ENCODE results near the gene MMAB. TPM values are rescaled to one million over a fixed set of nuclear protein-coding genes. Genes with fewer than 3 reads are reported as not detected.

The MMAB gene
- total RNA-seq, 3 donors from 2014 or later, result 33.1 to 49.3 (median 38.4) TPM

DNA sequence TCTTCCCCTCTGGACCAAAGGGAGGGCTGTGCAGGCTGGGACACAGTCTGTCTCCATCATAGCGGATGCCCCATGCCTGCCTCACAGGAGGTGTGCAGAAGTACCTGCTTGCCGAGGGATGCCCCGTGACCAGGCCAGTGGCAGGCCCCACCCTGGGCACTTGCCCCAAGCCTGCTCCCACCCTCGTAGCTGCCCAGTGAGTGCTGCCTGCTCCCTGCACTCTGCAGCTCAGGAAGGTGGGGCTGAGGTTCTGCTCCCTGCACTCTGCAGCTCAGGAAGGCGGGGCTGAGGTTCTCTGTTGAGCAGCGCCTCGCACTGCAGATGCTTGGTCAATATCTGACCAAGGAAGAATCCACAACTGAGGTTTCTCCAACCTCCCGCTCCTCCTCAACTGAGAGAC, 6.9 kb downstream of the MMAB start:
- no peak for ATAC-seq
- no peak overlapping the region for H3K4me3 Mint-ChIP-seq
- H3K36me3 Mint-ChIP-seq (ENCODE audit: insufficient read depth), result peaks cover 21% of the 10 kb centered on the region
- H3K4me1 Mint-ChIP-seq (ENCODE audit: low read depth), result no peaks in the 10 kb centered on the region
- no peaks in the 10 kb centered on the region for H3K9me3 Mint-ChIP-seq
- DNase-seq, result no peak
- H3K27me3 Mint-ChIP-seq (ENCODE audit: low read depth), result no peaks in the 10 kb centered on the region

DNA sequence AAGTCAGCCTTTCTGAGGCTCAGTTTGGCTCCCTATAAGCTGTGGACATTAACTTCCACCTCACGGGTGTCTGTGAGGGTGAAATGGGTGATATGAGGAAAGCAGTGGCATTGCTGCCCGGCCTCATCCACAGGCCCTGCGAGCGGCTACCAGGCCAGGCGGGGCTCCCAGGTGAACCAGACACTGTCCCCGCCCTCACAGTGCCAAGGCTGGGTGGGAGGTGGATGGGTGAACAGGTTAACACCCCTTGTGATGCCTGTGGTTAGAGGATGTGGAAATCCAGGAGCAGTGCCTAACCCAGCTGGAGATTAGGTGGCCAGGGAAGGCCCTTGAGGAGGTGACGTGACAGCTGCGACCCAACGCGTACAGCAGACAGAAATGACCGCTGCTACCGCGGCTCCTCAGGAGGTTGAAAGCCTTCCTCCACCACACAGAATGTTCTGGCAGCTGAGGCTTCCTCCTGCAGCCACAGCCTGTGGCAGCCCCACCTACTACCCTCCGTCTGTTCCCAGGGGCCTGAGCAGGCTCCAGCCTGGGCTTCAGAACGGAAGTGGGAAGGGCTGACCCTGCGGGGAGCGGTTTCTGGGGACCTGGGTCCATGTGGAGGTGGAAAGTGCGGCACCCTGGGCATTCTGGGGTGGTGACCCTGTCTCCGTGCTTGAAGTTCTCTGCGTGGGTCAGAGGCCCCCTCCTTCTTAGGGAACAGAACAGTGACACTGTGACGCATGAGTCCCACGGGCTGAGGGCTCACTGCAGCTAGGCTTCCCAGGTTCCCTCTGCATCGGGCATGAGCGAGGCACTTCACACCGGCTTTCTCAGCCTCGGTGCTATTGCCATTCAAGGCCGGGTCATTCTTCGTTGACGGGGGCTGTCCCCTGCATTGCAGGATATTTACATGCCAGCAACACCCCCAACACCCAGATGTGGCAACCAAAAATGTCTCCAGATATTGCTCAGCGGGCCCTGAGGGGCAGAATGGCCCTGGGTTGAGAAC, 9.7 kb downstream of the MMAB start:
- ATAC-seq, result no peak
- Mint-ChIP-seq H3K4me1 (ENCODE audit: low read depth) (no peaks in the 10 kb centered on the region), H3K9me3 (no peaks in the 10 kb centered on the region), H3K27me3 (ENCODE audit: low read depth) (no peaks in the 10 kb centered on the region), H3K4me3 (no peak overlapping the region), H3K36me3 (ENCODE audit: insufficient read depth) (peaks cover 20% of the 10 kb centered on the region)
- DNase-seq, result no peak

DNA sequence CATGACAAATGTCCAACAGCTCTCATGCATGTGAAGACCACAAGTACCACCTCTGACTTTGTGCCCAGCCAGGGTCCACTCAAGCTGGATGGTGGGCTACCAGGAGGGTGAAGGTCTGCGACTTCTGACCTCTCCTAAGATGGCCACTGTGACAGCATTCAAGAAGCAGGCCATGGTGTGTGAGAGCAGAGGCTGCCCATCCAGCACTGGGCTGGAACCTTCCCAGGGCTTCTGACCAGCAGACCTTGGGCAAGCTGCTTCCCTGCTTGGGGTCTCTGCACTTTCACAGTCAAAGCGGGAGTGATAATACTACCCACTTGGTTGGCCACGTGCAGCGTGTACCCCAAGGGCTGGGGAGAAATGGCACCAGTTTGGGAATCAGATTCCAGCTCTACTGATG, 10.4 kb downstream of the MMAB start:
- no peaks in the 10 kb centered on the region for H3K27me3 Mint-ChIP-seq (ENCODE audit: low read depth)
- no peaks in the 10 kb centered on the region for H3K4me1 Mint-ChIP-seq (ENCODE audit: low read depth)
- no peak for DNase-seq
- peaks cover 20% of the 10 kb centered on the region for H3K36me3 Mint-ChIP-seq (ENCODE audit: insufficient read depth)
- ATAC-seq, result no peak
- no peaks in the 10 kb centered on the region for H3K9me3 Mint-ChIP-seq
- H3K4me3 Mint-ChIP-seq, result no peak overlapping the region

DNA sequence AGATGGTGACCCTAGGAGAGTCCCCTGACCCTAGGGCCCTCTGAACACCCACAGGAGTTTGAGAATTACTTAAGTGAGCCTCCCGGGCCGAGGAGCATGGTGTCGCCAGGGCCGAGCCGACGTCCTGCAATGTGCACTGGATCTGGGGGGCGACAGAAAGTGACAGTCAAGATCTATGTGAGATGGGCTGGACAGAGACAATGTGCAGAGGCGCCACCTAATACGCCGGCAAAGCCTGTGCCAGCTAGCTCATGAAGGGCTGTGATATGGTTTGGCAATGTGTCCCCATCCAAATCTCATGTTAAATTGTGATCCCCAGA, 11.6 kb downstream of the MMAB start:
- ATAC-seq (no peak), DNase-seq (no peak)
- no peaks in the 10 kb centered on the region for H3K9me3 Mint-ChIP-seq
- no peaks in the 10 kb centered on the region for H3K4me1 Mint-ChIP-seq (ENCODE audit: low read depth)
- peaks cover 16% of the 10 kb centered on the region for H3K36me3 Mint-ChIP-seq (ENCODE audit: insufficient read depth)
- H3K4me3 Mint-ChIP-seq, result no peak overlapping the region
- no peaks in the 10 kb centered on the region for H3K27me3 Mint-ChIP-seq (ENCODE audit: low read depth)

DNA sequence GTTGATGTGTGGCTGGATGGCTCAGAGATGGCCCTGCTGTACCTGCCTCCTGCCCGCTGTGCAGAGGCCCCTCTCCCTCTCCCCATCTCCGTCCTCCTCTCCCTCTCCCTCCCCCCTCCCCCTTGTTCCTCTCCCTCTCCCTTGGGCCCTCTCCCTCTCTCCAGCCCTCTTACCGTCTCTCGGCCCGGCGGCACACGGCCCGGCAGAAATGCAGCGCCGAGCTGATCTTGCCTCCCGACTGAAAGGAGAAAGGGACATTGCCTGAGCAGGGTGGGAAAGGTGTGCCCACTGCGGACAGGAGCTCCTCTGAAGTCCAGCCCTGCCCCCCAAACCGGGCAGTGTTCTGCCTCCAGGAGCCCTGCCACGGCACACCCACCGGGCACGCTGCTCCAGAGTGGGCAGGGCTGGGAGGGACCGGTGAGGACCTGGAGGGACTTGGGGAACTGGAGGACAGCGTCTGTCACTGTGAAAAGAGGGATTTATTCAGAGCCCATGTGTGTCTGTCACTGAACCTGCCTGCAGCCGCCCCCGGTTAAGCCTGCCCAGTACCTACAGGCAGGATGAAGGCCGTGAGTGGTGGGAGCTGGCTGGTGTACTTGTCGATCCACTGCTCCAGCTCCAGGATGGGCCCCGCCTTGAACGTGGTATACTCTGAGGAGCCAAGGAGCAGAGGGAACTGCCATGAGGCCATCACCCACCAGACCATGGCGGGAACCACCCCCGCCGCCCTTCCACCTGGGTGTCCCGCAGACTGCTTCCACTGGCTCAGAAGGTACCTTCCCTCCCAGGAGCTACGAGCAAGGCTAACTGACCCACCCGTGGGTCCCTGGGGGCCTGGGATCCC, 12.2 kb downstream of the MMAB start:
- H3K27me3 Mint-ChIP-seq (ENCODE audit: low read depth), result no peaks in the 10 kb centered on the region
- H3K4me3 Mint-ChIP-seq, result no peak overlapping the region
- H3K4me1 Mint-ChIP-seq (ENCODE audit: low read depth), result no peaks in the 10 kb centered on the region
- peaks cover 19% of the 10 kb centered on the region for H3K36me3 Mint-ChIP-seq (ENCODE audit: insufficient read depth)
- H3K9me3 Mint-ChIP-seq, result no peaks in the 10 kb centered on the region
- ATAC-seq, result no peak
- DNase-seq, result no peak

DNA sequence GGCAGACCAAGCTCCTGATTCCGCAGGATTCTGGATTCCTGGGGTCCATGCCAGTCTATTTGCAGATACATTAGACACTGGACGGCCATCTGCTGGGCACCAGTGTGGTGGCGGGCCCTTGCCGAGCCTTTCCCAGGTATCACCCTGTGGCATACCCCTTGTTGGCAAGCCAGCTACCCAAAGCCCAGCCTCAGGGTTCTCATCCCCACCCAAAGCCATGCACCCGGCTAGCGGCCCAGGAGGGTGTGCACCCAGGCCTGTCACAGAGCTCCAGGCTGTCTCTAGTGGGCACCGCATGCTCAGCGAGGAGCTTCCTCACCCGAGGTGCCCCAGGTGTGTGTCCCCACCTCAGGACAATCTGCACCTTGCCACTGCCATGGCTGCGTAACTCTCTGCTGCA, 13.7 kb downstream of the MMAB start:
- no peaks in the 10 kb centered on the region for H3K9me3 Mint-ChIP-seq
- ATAC-seq, result no peak
- no peak overlapping the region for H3K4me3 Mint-ChIP-seq
- no peaks in the 10 kb centered on the region for H3K4me1 Mint-ChIP-seq (ENCODE audit: low read depth)
- DNase-seq, result no peak
- peaks cover 19% of the 10 kb centered on the region for H3K36me3 Mint-ChIP-seq (ENCODE audit: insufficient read depth)
- H3K27me3 Mint-ChIP-seq (ENCODE audit: low read depth), result no peaks in the 10 kb centered on the region

DNA sequence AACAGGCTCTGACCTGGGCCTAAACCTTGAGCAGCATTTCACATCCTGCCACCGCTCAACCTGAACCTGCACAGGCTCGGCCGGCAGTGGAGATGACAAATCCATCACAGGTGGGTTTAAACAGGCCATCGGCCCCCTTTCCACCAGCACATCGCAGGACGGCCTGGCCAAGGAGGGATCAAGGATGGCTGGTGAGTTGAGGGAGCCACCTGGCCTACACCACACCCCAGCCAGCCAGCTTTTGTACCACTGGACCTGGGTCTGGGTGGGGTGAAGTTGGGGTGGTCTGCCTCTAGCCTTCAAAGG, 14.2 kb downstream of the MMAB start:
- no peak for ATAC-seq
- H3K27me3 Mint-ChIP-seq (ENCODE audit: low read depth), result no peaks in the 10 kb centered on the region

DNA sequence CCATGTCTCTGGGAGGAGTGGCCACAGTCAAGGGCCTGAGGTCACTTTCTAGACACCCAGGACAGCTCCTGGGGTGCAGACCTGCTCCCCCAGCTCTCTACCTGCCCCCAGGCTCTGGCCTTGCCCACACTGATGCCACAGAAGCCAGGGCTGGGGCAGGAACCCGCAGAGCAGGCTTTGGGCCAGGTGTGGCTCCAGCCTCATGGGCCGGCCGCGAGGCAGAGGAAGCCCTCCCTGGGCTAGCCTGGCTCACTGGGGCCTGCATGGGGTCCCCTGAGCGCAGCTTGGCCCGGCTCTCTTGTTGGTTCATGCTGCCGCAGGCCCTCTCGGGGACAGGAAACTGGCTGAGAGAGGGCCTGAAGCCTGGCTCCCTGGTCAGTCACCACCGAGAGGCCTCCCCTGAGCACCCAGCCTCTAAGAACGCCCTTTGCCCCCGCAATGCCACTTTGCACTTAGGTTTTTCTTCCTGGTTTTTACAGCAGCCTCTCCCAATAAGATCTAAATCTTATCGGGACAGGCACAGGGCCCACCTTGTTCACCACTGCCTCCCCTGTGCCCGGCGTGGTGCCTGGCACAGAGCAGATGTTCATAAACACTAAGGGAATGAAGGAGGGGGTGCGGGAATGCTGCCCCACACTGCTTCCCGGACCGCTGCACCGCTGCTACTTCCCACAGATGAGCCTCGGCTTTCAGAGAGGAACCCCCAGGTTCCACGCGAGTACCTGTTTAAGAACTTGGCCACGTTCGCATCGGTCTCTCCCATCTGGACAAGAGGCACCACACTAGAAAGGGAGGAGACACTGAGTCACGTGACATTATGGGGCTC, 14.7 kb downstream of the MMAB start:
- ATAC-seq, result no peak
- no peak for DNase-seq
- H3K27me3 Mint-ChIP-seq (ENCODE audit: low read depth), result no peaks in the 10 kb centered on the region
- no peaks in the 10 kb centered on the region for H3K9me3 Mint-ChIP-seq
- peaks cover 19% of the 10 kb centered on the region for H3K36me3 Mint-ChIP-seq (ENCODE audit: insufficient read depth)
- no peaks in the 10 kb centered on the region for H3K4me1 Mint-ChIP-seq (ENCODE audit: low read depth)
- H3K4me3 Mint-ChIP-seq, result no peak overlapping the region

More for the DNA sequence above, 14.2 kb downstream of the MMAB start:
- Mint-ChIP-seq H3K4me3 (no peak overlapping the region), H3K36me3 (ENCODE audit: insufficient read depth) (peaks cover 19% of the 10 kb centered on the region), H3K9me3 (no peaks in the 10 kb centered on the region), H3K4me1 (ENCODE audit: low read depth) (no peaks in the 10 kb centered on the region)
- no peak for DNase-seq

DNA sequence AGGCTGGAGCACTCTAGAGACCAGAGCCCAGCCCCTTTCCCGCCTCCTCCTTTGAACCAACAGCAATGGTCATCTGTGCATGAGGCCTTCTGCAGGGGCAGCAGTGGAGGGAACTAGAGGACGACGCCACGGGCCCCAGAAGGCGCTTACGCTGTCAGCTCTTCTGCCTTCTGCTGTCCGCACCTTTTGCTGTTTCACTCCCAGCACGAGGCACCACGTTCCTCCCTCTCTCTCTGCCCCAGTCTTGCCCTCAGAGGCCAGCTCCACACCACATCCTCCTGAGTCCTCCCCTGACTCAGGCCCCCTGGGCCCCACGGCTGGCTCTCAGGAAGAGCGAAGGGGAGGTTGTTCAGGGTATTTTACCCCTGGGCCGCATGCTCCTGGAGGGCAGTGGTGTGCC, 15.5 kb downstream of the MMAB start:
- Mint-ChIP-seq H3K9me3 (no peaks in the 10 kb centered on the region), H3K4me1 (ENCODE audit: low read depth) (no peaks in the 10 kb centered on the region), H3K4me3 (no peak overlapping the region), H3K27me3 (ENCODE audit: low read depth) (no peaks in the 10 kb centered on the region), H3K36me3 (ENCODE audit: insufficient read depth) (peaks cover 19% of the 10 kb centered on the region)
- no peak for ATAC-seq
- no peak for DNase-seq

DNA sequence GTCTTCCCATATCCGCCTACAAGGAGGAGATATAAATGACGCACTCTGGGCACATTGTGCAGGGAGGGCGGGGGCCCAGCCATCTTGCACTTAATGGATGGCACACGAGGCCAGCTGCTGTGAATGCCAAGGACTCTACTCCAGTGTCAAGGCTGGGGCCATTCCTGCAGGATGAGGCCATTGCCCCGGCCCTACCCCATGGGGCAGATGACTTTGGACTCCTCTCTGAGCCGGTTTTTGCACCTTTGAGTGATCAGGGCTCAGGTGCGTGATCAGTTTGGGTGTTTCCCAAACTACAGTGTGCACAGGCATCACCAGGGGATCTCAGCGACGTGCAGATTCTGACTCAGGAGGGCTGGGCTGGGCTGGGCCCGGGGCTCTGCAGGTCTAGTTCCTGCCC, 16.1 kb downstream of the MMAB start:
- Mint-ChIP-seq H3K4me3 (no peak overlapping the region), H3K36me3 (ENCODE audit: insufficient read depth) (peaks cover 15% of the 10 kb centered on the region), H3K4me1 (ENCODE audit: low read depth) (no peaks in the 10 kb centered on the region), H3K9me3 (no peaks in the 10 kb centered on the region), H3K27me3 (ENCODE audit: low read depth) (no peaks in the 10 kb centered on the region)
- ATAC-seq (no peak), DNase-seq (no peak)

DNA sequence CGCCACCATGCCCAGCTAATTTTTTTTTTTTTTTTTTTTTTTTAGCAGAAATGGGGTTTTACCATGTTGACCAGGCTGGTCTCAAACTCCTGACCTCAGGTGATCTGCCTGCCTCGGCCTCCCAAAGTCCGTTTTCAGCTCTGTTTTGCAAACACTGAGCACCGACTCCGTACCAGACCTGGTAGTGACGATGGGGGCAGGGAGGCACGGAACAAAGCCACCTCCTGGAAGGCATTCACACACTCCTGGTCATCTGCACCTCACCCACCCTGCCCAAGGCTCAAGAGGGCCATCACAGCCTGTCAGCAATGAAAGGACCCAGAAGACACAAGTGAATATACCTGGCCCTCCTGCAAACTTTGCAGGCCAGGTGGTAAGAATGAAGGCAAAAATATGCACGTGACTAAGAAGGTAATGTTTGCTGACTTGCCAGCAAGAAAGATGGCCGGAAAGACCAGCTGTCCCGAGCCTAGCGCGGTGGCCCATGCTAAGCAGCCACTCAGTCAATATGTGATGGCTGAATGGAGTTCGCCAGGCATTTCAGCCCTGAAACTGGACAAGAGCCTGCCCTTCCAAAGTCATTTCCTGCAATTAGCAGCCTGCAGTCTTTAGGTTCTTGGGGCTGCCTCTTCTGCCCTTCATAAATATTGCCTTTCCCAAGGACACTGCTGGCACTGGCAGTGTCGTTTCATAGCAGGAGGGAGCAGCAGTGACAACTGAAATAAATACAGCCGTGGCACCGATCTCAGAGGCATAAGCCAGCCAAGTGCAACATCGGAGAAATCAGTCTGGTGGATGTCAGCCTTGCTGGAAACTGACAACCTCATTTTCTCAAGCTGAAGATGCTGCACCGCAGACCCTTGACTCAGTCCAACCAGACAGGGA, 17.6 kb downstream of the MMAB start:
- no peaks in the 10 kb centered on the region for H3K9me3 Mint-ChIP-seq
- ATAC-seq (no peak), DNase-seq (no peak)
- H3K4me1 Mint-ChIP-seq (ENCODE audit: low read depth), result no peaks in the 10 kb centered on the region
- peaks cover 8% of the 10 kb centered on the region for H3K36me3 Mint-ChIP-seq (ENCODE audit: insufficient read depth)
- H3K27me3 Mint-ChIP-seq (ENCODE audit: low read depth), result no peaks in the 10 kb centered on the region
- H3K4me3 Mint-ChIP-seq, result no peak overlapping the region

DNA sequence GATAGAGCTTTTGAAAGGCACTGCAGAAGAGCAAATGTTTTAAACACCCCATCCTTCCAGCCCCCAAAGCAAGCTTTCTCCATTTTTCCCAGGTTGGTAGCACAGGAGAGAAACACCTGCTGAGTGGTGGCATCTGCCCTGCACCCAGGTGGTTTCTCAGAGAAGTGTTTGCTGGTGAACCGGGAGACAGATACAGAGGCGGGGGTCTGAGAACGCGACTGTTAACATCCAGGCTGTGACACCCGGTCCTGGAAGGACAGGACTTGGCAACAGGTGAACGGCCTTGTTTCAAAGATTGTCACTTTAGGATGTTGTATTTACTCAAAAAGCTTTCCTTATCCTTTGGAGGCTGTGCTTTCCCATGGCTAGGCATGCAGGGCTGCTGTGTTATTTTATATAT, 18.5 kb downstream of the MMAB start:
- Mint-ChIP-seq H3K4me3 (no peak overlapping the region), H3K4me1 (ENCODE audit: low read depth) (no peaks in the 10 kb centered on the region), H3K27me3 (ENCODE audit: low read depth) (no peaks in the 10 kb centered on the region), H3K36me3 (ENCODE audit: insufficient read depth) (peaks cover 8% of the 10 kb centered on the region), H3K9me3 (no peaks in the 10 kb centered on the region)
- no peak for ATAC-seq
- no peak for DNase-seq

DNA sequence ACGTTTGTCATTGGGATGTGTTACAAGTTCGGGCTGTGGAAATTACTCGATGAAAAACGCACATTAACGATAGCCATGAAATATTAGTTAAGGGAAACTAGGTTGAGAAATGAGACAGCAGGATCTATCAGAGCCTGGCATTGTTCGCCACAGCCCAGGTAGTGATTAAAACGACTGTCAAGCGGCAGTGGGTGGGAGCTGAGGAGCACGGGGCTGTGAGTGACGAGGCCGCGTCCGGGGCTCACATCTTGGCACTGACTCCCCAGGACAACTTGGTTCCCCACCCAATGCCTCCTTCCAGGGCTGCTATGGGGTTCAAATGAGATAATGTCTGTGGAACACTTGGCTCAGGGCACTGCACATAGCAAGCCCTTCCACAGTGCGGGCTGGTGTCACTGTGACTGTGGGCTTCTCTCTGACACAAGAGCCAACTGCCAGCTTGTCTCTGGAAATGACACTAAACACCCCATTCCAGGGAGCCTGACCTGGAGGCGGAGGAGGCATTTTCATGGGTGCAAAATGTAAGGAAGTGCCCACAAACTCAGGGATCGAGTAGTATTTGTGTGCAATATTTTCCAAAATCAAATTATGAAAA, 19.3 kb downstream of the MMAB start:
- H3K4me3 Mint-ChIP-seq, result no peak overlapping the region
- H3K36me3 Mint-ChIP-seq (ENCODE audit: insufficient read depth), result peaks cover 8% of the 10 kb centered on the region
- no peak for ATAC-seq
- no peak for DNase-seq
- no peaks in the 10 kb centered on the region for H3K9me3 Mint-ChIP-seq
- no peaks in the 10 kb centered on the region for H3K27me3 Mint-ChIP-seq (ENCODE audit: low read depth)
- H3K4me1 Mint-ChIP-seq (ENCODE audit: low read depth), result no peaks in the 10 kb centered on the region

All from activated T-cell treated with anti-CD3 and anti-CD28 coated beads, Interleukin-2, amount 50 U/mL, for 4 hours (primary cell).